Measurements from ENCODE around the gene PLXNA2.

PLXNA2 gene

DNA sequence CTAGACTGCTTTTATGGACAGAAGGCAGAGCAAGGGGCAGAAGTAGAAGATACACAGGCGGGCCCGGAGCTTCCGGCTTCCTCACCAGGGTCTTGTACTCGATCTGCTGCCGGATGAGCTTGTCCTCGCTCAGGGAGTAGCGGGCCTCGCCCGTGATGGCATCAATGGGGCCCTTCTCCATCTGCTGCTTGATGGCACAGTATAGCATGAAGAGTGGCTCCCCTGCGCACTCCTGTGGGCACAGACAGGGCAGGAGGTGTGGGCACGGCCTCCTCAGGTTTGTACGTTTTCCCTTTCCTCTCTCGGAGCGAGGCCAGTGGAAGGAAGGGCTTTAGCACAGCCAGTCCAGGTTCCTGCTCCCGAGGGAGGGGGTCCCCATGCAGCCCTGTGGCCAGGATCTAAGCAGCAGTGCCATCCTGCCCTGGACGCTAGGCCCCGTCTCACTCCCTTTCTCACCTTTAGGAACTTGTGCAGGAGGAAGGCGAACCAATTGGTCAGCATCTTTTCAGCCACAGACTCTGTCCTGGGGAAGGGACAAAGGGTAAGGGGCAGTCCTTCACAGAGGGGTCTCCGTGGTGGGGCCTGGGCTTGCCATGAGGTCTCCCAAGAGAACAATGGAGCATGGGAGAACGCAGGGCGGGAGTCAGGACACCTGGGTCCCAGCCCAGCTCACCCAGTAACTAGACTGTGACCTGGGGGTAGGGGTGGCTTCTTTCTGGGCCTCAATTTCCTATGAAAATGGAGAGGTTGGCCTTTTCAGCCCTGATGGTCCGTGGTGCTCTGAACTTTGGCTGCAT lies 204.4 kb downstream of the PLXNA2 start:
- H3K4me3 ChIP-seq (ENCODE audit: low read length), result no peak overlapping the region
- no peaks in the 10 kb centered on the region for H3K27me3 ChIP-seq (ENCODE audit: control insufficient read depth, insufficient read depth, low read length)
- peaks cover 97% of the 10 kb centered on the region for H3K36me3 ChIP-seq (ENCODE audit: insufficient read depth, low read length)
- no peak overlapping the region for H3K4me2 ChIP-seq (ENCODE audit: low read length)
- H3K4me1 ChIP-seq (ENCODE audit: control insufficient read depth, insufficient read depth, low read length), result no peaks in the 10 kb centered on the region
- no peaks in the 10 kb centered on the region for H3K9me3 ChIP-seq (replicated peaks; ENCODE audit: low read length)
- no peak overlapping the region for H3K9ac ChIP-seq (ENCODE audit: low read depth, low read length)

DNA sequence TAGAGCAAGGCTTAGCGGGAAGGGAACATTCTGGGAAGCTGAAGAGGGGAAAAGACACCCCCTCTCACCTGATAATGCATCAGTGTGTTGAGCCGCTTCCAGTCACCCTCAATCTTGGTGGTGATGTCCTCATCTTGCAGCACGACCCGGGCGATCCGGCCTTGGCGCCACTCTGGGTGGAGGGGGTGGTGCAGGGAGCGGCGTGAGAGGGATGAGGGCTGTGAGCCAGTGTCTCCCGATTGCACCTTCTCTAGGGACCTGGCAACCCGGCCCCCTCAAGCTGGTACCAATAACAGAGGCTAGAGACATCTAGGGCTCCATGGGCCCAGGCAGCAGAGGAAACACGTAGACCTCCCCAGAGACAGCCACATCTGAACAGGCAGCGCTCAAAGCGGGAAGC lies 205.9 kb downstream of the PLXNA2 start:
- Histone ChIP-seq H3K27me3 (ENCODE audit: control insufficient read depth, insufficient read depth, low read length) (no peaks in the 10 kb centered on the region), H3K4me1 (ENCODE audit: control insufficient read depth, insufficient read depth, low read length) (no peaks in the 10 kb centered on the region), H3K9me3 (replicated peaks; ENCODE audit: low read length) (no peaks in the 10 kb centered on the region), H3K4me2 (ENCODE audit: low read length) (no peak overlapping the region), H3K4me3 (ENCODE audit: low read length) (no peak overlapping the region), H3K9ac (ENCODE audit: low read depth, low read length) (no peak overlapping the region), H3K36me3 (ENCODE audit: insufficient read depth, low read length) (peaks cover 97% of the 10 kb centered on the region)

DNA sequence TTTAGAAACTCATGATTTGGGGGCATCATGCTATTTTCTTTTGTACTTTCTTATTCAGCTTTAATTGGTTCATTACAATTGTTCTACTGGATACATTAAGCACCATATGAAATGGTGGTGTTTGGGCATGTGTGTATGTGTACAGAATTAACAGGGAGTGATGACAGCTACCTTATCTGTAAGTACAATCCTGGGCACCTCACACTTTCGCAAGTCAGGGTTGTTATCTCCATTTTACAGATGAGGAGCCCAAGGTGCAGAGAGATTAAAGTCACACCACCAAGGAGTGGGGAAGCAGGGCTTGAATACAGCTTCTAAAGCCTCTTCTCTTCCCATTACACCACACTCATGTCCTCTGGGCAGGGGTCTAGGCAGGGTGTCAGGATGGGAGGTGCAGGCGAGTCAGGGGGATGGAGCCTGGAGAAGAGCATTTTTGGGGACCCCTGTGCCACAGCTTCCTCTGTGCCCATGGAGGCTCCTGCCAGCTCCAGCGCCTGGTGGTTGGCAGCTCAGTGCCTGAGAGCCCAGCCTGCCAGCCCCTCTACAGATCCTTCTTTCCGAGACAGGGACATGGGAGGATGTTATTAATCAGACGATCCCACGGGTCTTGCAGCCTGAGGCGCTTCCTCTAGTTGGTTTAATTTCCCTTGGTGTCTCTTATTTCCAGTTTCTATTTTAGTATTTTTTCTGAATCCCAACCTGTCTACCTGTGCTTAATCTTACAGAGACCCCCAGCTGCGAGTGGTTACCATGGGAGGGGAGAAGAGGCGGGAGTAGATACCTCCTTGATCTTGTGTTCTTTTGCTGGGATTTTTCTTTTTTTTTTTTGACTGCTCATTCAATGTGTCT lies 207.0 kb downstream of the PLXNA2 start:
- Histone ChIP-seq H3K36me3 (ENCODE audit: insufficient read depth, low read length) (peaks cover 97% of the 10 kb centered on the region), H3K4me3 (ENCODE audit: low read length) (no peak overlapping the region), H3K9ac (ENCODE audit: low read depth, low read length) (no peak overlapping the region), H3K4me2 (ENCODE audit: low read length) (no peak overlapping the region), H3K9me3 (replicated peaks; ENCODE audit: low read length) (no peaks in the 10 kb centered on the region), H3K4me1 (ENCODE audit: control insufficient read depth, insufficient read depth, low read length) (peaks cover under 1% of the 10 kb centered on the region), H3K27me3 (ENCODE audit: control insufficient read depth, insufficient read depth, low read length) (no peaks in the 10 kb centered on the region)

DNA sequence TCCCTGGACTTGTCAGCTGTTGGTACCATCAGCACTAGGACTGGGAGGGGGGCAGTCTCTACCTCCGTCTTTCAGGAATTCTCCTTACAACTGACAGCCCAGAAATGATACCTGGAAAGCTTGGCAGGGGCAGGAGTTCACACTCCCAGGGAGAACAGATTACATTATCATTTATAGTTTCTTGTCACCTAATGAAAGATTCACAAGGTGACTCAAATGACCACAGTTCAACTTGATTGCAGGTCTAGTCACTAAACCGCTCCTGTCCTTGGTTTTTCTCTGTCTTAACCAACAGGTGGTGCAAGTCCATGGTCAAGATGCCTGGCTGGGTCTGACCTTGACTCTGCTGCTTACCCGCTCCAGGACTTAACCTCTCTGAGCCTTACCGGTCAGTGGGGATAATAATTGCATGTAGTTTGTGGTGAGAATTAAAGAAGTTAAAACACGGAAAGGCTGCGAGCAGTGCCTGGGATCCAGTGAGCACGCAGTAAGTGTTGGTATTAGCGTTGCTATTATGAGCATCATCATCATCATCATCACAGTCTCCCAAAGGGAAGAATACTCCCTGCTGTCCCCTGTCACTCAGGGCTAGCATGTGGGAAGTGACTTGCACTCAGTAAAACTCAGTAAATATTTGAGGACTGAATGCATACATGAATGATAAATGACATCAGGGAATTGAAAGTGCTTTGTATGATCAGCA lies 207.9 kb downstream of the PLXNA2 start:
- H3K4me2 ChIP-seq (ENCODE audit: low read length), result no peak overlapping the region
- H3K9ac ChIP-seq (ENCODE audit: low read depth, low read length), result no peak overlapping the region
- H3K36me3 ChIP-seq (ENCODE audit: insufficient read depth, low read length), result peaks cover 97% of the 10 kb centered on the region
- no peaks in the 10 kb centered on the region for H3K27me3 ChIP-seq (ENCODE audit: control insufficient read depth, insufficient read depth, low read length)
- H3K4me3 ChIP-seq (ENCODE audit: low read length), result no peak overlapping the region
- H3K4me1 ChIP-seq (ENCODE audit: control insufficient read depth, insufficient read depth, low read length), result peaks cover 10% of the 10 kb centered on the region
- no peaks in the 10 kb centered on the region for H3K9me3 ChIP-seq (replicated peaks; ENCODE audit: low read length)

DNA sequence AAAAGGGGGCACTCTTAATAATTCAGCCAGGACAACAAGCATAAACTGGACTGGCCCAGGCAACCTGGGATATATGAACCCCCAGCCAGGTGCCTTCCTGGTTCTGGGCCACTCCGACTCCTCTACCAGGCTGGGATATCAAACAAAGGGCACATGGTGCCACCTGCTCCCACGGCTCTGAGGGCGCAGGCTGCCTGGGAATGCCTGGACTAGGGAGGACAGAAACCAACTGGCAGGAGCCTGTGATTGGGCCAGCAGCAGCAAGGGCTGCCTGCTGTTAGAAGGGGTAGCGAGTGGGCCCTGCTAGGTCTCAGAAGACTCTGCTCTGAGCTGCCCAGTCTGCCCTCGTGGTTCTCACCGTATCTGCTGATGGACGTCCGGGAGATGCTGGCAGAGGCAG lies 210.0 kb downstream of the PLXNA2 start:
- H3K4me1 ChIP-seq (ENCODE audit: control insufficient read depth, insufficient read depth, low read length), result peaks cover 31% of the 10 kb centered on the region

DNA sequence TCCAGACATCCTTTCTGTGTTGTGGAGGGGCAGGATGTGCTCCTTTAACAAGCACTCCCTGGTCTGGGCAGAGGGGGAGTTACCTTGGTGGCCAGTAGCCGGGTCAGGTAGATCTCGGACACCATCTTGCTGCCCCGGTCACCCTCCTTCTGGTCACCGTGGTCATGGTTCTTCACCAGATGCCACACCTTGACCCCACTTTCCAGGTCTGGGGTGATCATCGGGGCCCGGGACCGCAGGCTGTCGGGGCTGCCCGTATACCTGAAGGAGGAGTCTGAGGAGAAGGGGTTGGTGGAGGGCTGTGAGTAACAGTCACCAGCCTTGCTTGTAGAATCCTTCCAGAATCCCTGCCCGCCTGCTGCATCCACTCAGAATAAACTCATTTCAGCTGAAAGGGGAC lies 210.9 kb downstream of the PLXNA2 start:
- Histone ChIP-seq H3K9ac (ENCODE audit: low read depth, low read length) (no peak overlapping the region), H3K9me3 (replicated peaks; ENCODE audit: low read length) (no peaks in the 10 kb centered on the region), H3K36me3 (ENCODE audit: insufficient read depth, low read length) (peaks cover 88% of the 10 kb centered on the region), H3K4me2 (ENCODE audit: low read length) (no peak overlapping the region), H3K4me1 (ENCODE audit: control insufficient read depth, insufficient read depth, low read length) (peaks cover 38% of the 10 kb centered on the region), H3K27me3 (ENCODE audit: control insufficient read depth, insufficient read depth, low read length) (no peaks in the 10 kb centered on the region), H3K4me3 (ENCODE audit: low read length) (no peak overlapping the region)

More for the DNA sequence above, 210.0 kb downstream of the PLXNA2 start:
- peaks cover 88% of the 10 kb centered on the region for H3K36me3 ChIP-seq (ENCODE audit: insufficient read depth, low read length)
- no peak overlapping the region for H3K9ac ChIP-seq (ENCODE audit: low read depth, low read length)
- no peaks in the 10 kb centered on the region for H3K9me3 ChIP-seq (replicated peaks; ENCODE audit: low read length)
- no peak overlapping the region for H3K4me2 ChIP-seq (ENCODE audit: low read length)
- H3K27me3 ChIP-seq (ENCODE audit: control insufficient read depth, insufficient read depth, low read length), result no peaks in the 10 kb centered on the region
- no peak overlapping the region for H3K4me3 ChIP-seq (ENCODE audit: low read length)

DNA sequence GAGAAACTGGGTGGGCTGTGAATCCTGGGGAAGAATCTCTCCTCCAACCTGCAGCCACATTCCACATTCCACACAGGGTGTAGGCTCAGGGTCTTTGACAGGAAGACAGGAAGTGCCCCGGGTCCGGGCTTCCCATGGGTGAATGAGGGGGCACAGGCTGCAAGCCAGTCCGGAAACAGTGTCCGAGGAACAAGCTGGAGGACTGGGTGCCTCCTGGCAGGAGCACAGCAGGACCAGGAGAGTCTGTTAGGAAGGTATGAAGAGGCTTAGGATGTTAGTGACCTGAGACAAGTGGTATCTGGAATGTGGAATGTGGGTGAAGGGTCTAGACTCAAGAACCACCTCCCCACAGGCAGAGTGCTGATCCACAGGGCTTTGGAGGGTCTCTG lies 212.3 kb downstream of the PLXNA2 start:
- Histone ChIP-seq H3K9ac (ENCODE audit: low read depth, low read length) (no peak overlapping the region), H3K9me3 (replicated peaks; ENCODE audit: low read length) (no peaks in the 10 kb centered on the region), H3K36me3 (ENCODE audit: insufficient read depth, low read length) (peaks cover 88% of the 10 kb centered on the region), H3K4me2 (ENCODE audit: low read length) (no peak overlapping the region), H3K27me3 (ENCODE audit: control insufficient read depth, insufficient read depth, low read length) (no peaks in the 10 kb centered on the region), H3K4me3 (ENCODE audit: low read length) (no peak overlapping the region), H3K4me1 (ENCODE audit: control insufficient read depth, insufficient read depth, low read length) (peaks cover 38% of the 10 kb centered on the region)

DNA sequence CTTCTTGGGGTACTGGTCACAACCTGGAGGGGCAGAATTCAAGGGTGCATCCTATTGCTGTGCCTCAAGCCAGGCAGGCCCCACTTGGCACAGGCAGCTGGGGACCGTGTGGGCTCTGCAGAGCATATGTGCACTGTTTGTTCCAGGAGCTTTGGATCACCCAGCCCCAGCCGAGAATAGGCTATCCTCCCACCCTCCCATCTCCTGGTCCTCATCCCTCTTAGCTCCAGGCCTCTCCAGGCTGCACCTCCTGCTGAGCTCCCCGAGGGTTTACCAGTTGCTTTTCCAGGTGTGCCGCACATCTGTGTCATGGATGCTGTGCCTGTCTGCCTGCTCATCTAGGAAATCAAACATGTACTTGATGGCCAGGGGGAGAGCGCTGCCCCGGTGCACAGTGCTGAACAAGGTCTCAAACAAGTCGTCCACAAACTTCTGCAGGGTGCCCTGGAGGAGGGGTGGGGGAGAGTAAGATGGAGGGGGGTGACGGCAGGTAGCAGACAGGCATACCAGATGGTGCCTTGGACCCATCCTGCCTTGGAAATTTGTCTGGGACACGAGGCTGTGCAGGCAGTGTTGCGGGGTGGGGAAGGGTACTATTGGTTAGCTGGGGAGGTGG lies 212.8 kb downstream of the PLXNA2 start:
- Histone ChIP-seq H3K4me3 (ENCODE audit: low read length) (no peak overlapping the region), H3K36me3 (ENCODE audit: insufficient read depth, low read length) (peaks cover 88% of the 10 kb centered on the region), H3K9me3 (replicated peaks; ENCODE audit: low read length) (no peaks in the 10 kb centered on the region), H3K9ac (ENCODE audit: low read depth, low read length) (peak overlapping the region; percentile 43), H3K4me1 (ENCODE audit: control insufficient read depth, insufficient read depth, low read length) (peaks cover 38% of the 10 kb centered on the region), H3K4me2 (ENCODE audit: low read length) (no peak overlapping the region), H3K27me3 (ENCODE audit: control insufficient read depth, insufficient read depth, low read length) (no peaks in the 10 kb centered on the region)

DNA sequence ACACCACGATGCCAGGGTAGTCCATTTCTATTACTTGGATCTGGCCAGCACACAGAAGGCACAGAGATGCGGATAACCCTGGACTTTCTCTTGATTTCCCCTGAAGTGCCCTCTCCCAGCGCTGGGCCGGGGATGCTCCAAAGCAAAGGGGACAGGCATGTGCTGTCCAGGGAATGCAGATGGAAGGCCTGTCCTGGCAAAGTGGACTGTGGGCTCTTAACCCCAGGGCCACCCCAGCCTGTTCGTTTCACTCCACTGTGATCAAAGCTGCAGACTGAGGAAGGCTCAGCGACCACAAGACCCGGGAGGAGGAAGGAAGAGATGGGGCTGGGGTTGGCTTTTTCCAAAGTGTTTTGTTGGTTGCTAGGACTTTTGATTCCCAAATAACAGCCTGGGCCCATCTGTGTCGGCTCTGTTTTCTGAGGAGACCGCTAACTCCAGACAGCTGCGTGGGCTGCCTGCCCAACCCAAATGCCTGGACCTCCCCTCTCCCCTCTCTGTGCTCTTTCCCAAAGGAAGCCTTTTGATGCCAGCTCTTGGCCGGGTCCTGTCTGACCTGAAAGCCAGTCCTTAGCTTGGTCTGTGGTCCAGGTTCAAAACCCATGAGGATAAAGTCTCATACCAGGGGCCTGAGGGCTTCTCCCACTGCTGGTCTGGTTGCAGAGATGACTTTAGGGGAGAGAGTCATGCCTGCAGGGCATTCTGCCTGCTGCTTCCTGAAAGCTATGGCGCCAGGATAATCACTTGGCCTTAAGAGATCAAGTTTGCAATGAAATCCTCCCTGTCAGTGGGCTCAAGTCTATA lies 213.7 kb downstream of the PLXNA2 start:
- Histone ChIP-seq H3K36me3 (ENCODE audit: insufficient read depth, low read length) (peaks cover 88% of the 10 kb centered on the region), H3K27me3 (ENCODE audit: control insufficient read depth, insufficient read depth, low read length) (no peaks in the 10 kb centered on the region), H3K4me1 (ENCODE audit: control insufficient read depth, insufficient read depth, low read length) (peaks cover 38% of the 10 kb centered on the region), H3K4me2 (ENCODE audit: low read length) (peak overlapping the region; percentile 64), H3K4me3 (ENCODE audit: low read length) (no peak overlapping the region), H3K9ac (ENCODE audit: low read depth, low read length) (peak overlapping the region; percentile 68), H3K9me3 (replicated peaks; ENCODE audit: low read length) (no peaks in the 10 kb centered on the region)

DNA sequence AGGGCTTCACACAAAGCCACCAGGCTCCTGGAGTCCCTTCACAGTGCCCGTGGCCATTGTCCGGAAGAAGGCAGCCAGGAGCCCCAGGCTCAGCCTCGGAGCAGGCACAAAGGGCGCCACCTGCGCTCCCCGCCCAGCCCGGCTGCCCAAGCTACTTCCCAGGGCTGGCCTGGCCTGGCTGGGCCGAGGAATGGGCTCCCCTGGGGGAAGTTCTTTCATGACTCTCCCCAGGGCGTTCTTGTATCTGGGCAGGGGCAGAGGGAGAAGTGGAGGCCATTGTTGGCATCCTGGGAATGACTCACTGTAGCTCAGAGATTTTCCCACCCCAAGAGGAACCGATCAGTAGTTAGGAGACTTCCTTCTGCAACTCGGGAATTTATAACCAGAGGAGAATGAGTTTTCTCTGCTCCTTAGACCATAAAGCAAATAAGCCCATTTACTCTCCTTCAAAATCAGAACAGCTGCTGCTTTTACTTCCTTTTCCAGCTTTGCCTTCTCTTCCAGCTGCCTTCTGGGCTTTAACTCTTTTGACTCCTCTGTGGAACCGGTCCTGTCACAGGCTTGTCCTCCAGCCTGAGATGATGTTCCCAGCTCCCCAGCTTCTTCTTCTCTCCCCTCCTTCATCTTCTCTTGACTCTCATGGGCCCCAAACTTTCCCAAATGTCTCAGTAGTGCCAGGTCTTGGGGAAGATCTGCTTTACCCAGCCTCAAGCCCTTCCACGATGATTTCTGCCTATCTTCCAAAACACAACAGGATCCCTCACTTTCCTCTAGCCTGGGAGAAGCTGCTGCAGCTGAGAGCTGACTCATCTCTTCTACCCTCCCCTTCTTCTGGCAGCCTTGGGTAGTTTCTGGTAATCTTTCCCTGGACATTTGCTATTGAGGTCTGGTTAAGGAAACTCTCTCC lies 214.6 kb downstream of the PLXNA2 start:
- Histone ChIP-seq H3K9me3 (replicated peaks; ENCODE audit: low read length) (no peaks in the 10 kb centered on the region), H3K27me3 (ENCODE audit: control insufficient read depth, insufficient read depth, low read length) (no peaks in the 10 kb centered on the region), H3K4me1 (ENCODE audit: control insufficient read depth, insufficient read depth, low read length) (peaks cover 38% of the 10 kb centered on the region), H3K36me3 (ENCODE audit: insufficient read depth, low read length) (peaks cover 90% of the 10 kb centered on the region), H3K4me2 (ENCODE audit: low read length) (peak overlapping the region; percentile 64), H3K4me3 (ENCODE audit: low read length) (peak overlapping the region; percentile 27), H3K9ac (ENCODE audit: low read depth, low read length) (peak overlapping the region; percentile 68)
